GM21529 (cell line): Measurements from ENCODE around the gene PRDM16.

ENCODE experiments used
- ATAC-seq: cut with Tn5 transposase; IDR thresholded peaks from one replicate; pipeline ENCODE4 v1.9.1; 2021; ENCODE audit not compliant: unreplicated experiment

Gene PRDM16

GRCh38 chr1:3120994-3121393 is 52.0 kb downstream of the PRDM16 start:
- ATAC-seq = no peak

GRCh38 chr1:3121401-3122210 is 52.6 kb downstream of the PRDM16 start:
- no peak for ATAC-seq

DNA sequence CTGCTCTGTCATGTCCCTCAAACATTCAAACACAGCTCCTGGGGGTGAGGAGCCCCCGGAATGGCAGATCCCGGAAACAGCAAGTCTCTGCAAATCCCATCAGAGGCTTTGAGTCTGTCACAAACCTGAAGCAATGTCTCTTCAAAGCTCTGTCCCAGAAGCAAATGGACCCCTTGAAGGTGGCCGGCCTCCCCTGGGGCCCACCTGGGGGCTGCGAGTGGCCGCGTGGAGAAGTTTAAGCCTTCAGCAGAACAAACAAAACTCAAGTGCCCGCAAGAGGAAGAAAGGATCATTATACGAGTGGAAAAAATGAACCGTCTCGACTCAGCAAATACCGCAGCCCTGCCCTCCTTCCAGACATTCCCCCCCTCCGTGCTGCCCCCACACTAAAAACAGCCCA is 53.3 kb downstream of the PRDM16 start:
- no peak for ATAC-seq

DNA sequence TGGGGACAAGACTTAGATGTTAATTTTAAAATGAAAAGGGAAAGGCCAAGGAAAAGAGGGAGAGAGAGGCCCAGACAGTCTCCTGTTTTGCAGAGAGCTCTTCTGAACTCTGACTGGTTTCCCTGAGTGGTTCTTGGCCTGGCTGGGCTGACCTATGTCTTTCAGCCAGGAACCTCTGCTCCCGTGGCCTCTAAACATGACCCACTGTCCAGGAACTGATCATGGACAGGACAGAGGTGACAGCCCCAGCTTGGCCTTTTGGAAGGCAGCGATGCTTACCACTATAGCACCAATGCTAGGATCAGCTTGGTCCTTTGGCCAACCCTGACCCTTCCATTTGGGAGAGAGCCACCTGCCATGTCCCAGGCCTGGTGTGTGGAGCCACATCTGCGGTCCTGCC is 55.2 kb downstream of the PRDM16 start:
- ATAC-seq = no peak

GRCh38 chr1:3125078-3125477 is 56.1 kb downstream of the PRDM16 start:
- no peak for ATAC-seq

GRCh38 chr1:3125546-3126368 is 56.8 kb downstream of the PRDM16 start:
- no peak for ATAC-seq

- no peak for ATAC-seq
Measured at GRCh38 chr1:3126756-3127678, 58.0 kb downstream of the PRDM16 start.

DNA sequence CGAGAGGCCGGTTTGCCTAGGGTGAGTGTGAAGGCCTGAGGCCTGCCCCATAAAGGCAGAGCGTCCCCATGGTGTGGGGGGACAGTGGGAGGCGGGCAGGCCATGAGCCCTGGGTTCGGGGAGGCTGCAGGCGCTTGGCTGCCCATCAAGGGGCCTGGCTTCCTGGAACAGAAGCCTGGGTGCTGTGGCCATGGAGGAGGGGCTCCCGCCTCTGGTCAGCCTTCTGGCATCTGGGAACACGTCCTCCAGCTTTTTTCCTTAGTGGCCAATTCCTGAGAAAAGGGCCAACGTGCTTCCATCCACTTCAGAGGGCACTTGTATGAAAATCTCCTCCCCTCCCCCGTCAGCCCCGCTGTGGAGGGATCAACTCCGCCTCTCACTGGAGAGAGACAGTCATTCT is 58.7 kb downstream of the PRDM16 start:
- no peak for ATAC-seq

DNA sequence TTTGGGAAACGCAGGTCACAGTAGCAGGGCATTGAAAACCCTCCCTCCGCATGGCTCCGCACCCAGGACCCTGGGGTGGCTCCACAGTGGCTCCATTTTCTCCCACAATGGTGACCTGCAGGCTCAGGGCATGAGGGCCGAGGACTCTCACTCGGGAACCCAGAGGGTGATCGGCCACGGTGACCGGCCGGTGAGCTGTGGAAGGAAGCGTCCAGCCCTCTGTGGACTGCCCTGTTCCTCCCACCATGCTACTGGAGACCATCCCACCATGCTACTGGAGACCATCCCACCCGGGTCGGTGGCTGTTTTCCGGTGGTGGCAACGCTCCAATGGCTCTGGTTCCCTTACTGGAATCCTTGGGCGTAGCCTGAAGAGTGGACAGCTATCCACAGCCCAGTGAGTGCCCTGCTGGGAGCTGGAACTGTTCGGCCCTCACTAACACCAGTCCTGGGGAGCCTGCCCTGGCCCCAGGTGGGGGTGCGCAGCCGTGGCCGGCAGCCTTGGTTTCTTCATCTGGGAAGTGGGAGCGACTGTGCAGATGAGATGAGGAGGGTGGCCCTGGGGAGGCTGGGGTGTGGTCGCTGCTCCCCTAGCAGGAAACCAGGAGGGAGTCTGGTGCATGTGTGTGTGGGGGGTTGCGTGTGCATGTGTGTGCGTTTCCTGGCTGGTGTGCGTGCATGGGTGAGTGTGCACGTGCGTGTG is 59.6 kb downstream of the PRDM16 start:
- no peak for ATAC-seq

DNA sequence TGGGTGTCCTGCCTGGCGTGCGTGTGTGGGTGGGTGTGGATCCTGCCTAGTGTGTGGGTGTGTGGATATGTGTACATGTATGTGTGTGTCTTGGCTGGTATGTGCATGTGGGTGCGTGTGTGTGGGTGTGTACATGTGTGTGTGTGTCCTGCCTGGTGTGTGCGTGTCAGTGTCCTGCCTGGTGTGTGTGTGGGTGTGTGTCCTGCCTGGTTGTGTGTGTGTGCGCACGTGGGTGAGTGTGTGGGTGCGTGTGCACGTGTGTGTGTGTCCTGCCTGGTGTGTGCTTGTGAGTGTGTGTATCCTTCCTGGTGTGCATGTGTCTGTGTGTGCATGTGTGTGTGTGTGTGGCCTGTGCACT is 60.1 kb downstream of the PRDM16 start:
- no peak for ATAC-seq

- ATAC-seq = no peak
Measured at GRCh38 chr1:3130268-3130667, 61.3 kb downstream of the PRDM16 start.

- ATAC-seq = no peak
Measured at GRCh38 chr1:3132660-3133059, 63.7 kb downstream of the PRDM16 start.

- no peak for ATAC-seq
Measured at GRCh38 chr1:3133686-3134085, 64.7 kb downstream of the PRDM16 start.

GRCh38 chr1:3134381-3135072 is 65.5 kb downstream of the PRDM16 start:
- ATAC-seq = no peak

DNA sequence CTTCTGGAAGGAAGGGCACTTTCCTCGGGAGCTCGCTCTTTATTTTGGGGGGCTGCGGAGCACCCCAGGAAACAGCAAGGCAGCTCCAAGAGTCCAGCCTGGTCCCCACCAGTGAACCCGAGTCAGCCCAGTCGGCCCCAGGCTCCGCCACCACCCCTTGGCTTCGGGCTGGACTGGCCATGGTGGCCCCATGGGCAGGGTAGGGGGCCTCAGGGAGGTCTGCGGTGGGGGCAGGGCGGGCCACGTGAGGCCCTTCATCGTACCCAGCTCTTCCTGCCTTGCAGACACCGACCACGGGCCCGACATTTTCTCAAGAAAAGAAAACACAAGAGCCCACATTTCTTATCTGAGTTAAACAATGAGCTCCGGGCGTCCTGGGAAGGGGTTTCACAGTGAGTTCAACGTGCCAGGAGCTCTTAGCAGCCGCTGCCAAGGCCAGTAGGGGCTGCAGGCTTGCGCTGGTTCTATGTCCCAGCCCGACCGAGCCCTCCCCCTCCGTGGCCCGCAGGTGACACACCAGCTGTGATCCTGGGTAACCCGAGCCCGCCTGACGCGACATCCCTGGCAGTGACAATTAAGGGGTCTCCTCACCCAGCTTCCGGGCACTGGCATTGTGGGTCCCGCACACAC is 66.2 kb downstream of the PRDM16 start:
- ATAC-seq = no peak

- ATAC-seq = no peak
Measured at GRCh38 chr1:3135744-3136455, 66.9 kb downstream of the PRDM16 start.

GRCh38 chr1:3136532-3136931 is 67.5 kb downstream of the PRDM16 start:
- ATAC-seq = no peak

DNA sequence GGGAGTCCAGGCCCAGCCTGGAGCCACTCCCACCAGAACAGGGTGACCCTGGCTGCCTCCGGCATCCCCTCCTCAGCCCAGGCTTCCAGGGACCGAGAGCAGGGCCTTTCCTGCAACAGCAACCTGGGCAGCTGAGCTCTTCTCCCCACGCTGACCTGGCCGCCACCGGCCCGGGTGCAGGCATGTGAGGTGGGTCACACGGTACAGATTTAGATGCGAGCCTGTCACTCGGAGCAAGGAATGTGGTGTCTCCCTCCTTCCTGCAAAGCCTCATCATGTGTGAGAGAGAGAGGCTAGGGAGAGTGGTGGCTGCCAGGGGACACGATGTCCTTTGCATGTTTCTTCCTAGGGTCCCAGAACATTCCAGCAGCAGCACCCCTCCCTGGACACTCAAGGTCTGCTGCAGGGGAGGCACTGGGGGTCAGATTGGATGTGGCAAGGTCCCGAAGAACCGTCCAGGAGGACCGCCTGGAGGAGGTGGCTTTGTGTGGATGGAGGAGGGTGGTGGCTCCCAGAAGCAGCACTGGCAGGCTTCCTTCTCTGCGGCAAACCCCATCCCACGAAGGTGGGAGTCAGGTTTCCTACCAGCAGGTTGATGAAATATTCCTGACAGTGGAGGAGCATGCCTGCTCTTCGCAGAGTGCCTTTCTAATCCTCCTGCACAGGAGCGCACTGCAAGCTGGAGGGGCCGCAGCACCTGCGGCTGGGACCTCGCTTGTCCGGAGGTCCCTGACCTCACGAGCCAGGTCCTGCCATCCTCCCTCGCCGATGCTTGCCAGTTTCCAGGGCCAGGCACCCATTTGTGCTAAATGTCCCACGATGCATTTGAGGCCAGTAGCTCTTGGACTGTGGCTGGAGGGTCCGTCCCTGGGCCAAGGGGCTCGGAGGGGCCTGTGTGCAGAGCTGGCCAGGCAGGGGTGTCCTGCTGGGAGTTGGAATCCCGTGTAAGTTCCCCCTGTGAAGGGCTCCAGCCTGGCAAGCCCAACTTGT is 68.4 kb downstream of the PRDM16 start:
- no peak for ATAC-seq
